NCI-H1694 (cell line): ENCODE results near the gene SLC29A1.

ENCODE experiments used
- DNase-seq: peaks from one replicate; lab custom pipeline; 2025; lab: John Stamatoyannopoulos, UW

Gene SLC29A1

GRCh38 chr6:44237021-44237812 lies 13.8 kb downstream of the SLC29A1 start:
- peak; percentile 49 for DNase-seq

- peak; percentile 18 for DNase-seq
Observed at GRCh38 chr6:44237813-44238433, 14.5 kb downstream of the SLC29A1 start.

GRCh38 chr6:44238687-44239350 lies 15.4 kb downstream of the SLC29A1 start:
- DNase-seq = no peak

- no peak for DNase-seq
Observed at GRCh38 chr6:44243345-44243744, 19.9 kb downstream of the SLC29A1 start.

GRCh38 chr6:44245391-44245911 lies 22.1 kb downstream of the SLC29A1 start:
- no peak for DNase-seq

GRCh38 chr6:44245912-44246662 lies 22.7 kb downstream of the SLC29A1 start:
- no peak for DNase-seq

- peak; percentile 94 for DNase-seq
Observed at GRCh38 chr6:44246663-44247337, 23.4 kb downstream of the SLC29A1 start, which contains the start of gene HSP90AB1. Gene HSP90AB1, plus strand, starts transcription at chr6:44247101. Its CDS starts 1,529 bp downstream, at chr6:44248630.

- DNase-seq = no peak
Observed at GRCh38 chr6:44247338-44248302, 24.2 kb downstream of the SLC29A1 start.

- no peak for DNase-seq
Observed at GRCh38 chr6:44248579-44248978, 25.2 kb downstream of the SLC29A1 start.

GRCh38 chr6:44249082-44249748 lies 25.8 kb downstream of the SLC29A1 start:
- DNase-seq = no peak

- no peak for DNase-seq
Observed at GRCh38 chr6:44250067-44250717, 26.8 kb downstream of the SLC29A1 start.

GRCh38 chr6:44250718-44251123 lies 27.3 kb downstream of the SLC29A1 start:
- DNase-seq = no peak

- no peak for DNase-seq
Observed at GRCh38 chr6:44251576-44252524, 28.5 kb downstream of the SLC29A1 start.

- DNase-seq = peak; percentile 35
Observed at GRCh38 chr6:44253307-44254101, 30.1 kb downstream of the SLC29A1 start.

GRCh38 chr6:44254191-44255104 lies 31.1 kb downstream of the SLC29A1 start:
- DNase-seq = no peak
